ENCODE data around the gene ARHGAP42.

- TF ChIP-seq CTCF (conservative IDR thresholded peaks at IDR 0.05; ENCODE audit: low read depth, low read length) (no peak), EZH2 (IDR thresholded peaks at IDR 0.05; ENCODE audit: borderline replicate concordance, low read depth, low read length, poor library complexity, severe bottlenecking) (no peak)
Observed at GRCh38 chr11:100686476-100687053, 523 bp upstream of the ARHGAP42 start.

All from A673 (cell line).